Suprapubic skin (tissue), 4 donors: ENCODE measurements around the gene NRXN3. TPM values are rescaled to one million over a fixed set of nuclear protein-coding genes. Genes with fewer than 3 reads are reported as not detected.

Source experiments
- DNase-seq, 2 donors: peaks; one replicate each; pipeline ENCODE4 v3.0.0-alpha.2; 2019; ENCODE audit warnings: low spot score in 2 of 2
- H3K27ac ChIP-seq: fragments of 200-600 bp; sonication (generic); one replicate; pipeline ENCODE4 v1.5.1; 2019
- H3K27me3 ChIP-seq: fragments of 200-600 bp; sonication (generic); one replicate; pipeline ENCODE4 v1.5.1; 2019
- H3K36me3 ChIP-seq: fragments of 200-600 bp; sonication (generic); one replicate; pipeline ENCODE4 v1.5.1; 2019
- H3K4me1 ChIP-seq: fragments of 200-600 bp; sonication (generic); one replicate; pipeline ENCODE4 v1.5.1; 2019
- H3K4me3 ChIP-seq: fragments of 200-600 bp; sonication (generic); one replicate; pipeline ENCODE4 v1.5.1; 2019; ENCODE audit warnings: mild to moderate bottlenecking
- H3K9me3 ChIP-seq: fragments of 200-600 bp; sonication (generic); one replicate; pipeline ENCODE4 v1.5.1; 2019
- CTCF ChIP-seq, 2 donors: fragments of 200-600 bp in 1 of 2; fragments of 450-650 bp in 1 of 2; sonication (generic) in 1 of 2; IDR thresholded peaks; one replicate each; pipeline ENCODE4 v1.5.1; 2016 to 2019; ENCODE audit warnings: antibody characterized with exemption in 2 of 2, mild to moderate bottlenecking in 1 of 2, moderate library complexity in 1 of 2
- EP300 ChIP-seq: sonication (generic); formaldehyde crosslinking; IDR thresholded peaks from one replicate; pipeline ENCODE4 v1.6.1; 2017; ENCODE audit warnings: antibody characterized with exemption
- POLR2A ChIP-seq, 2 donors: fragments of 450-650 bp; IDR thresholded peaks; one replicate each; pipeline ENCODE4 v1.6.1; 2017; ENCODE audit warnings: antibody characterized with exemption in 2 of 2, mild to moderate bottlenecking in 2 of 2, moderate library complexity in 2 of 2
- POLR2AphosphoS5 ChIP-seq, 3 donors: sonication (generic); formaldehyde crosslinking; IDR thresholded peaks; one replicate each; pipeline ENCODE4 v1.6.1; 2017; ENCODE audit warnings: antibody characterized with exemption in 3 of 3
- WGBS: methylation state at CpG from one replicate; pipeline ENCODE4 v1.1.5; 2018; 5-methylcytosine and 5-hydroxymethylcytosine counted together
- total RNA-seq, 4 donors: library from RNA; depleted of rRNA; stranded (reverse); fragments of >200 nt; gene quantifications; one replicate each; pipeline ENCODE4 v1.1.0, GENCODE V29; 2016

Gene NRXN3
- total RNA-seq, 4 donors from 2014 or later, result 0.79 to 4.3 (median 3.3) TPM

- Histone ChIP-seq H3K4me1 (no peaks in the 10 kb centered on the region), H3K27ac (no peak overlapping the region), H3K36me3 (no peaks in the 10 kb centered on the region), H3K9me3 (no peaks in the 10 kb centered on the region), H3K4me3 (no peak overlapping the region), H3K27me3 (no peaks in the 10 kb centered on the region)
- TF ChIP-seq POLR2A (IDR thresholded peaks at IDR 0.05), result no peak
- no peak for TF ChIP-seq POLR2AphosphoS5 (IDR thresholded peaks at IDR 0.05)
- TF ChIP-seq CTCF (IDR thresholded peaks at IDR 0.05), result no peak
- TF ChIP-seq EP300, result no peak
- no peak for DNase-seq
- 61% methylated on average over 4 of the region's 4 CpGs for WGBS
Measured at GRCh38 chr14:78764645-78765044, 594.5 kb downstream of the NRXN3 start.

- Histone ChIP-seq H3K36me3 (no peaks in the 10 kb centered on the region), H3K4me1 (no peaks in the 10 kb centered on the region), H3K4me3 (no peak overlapping the region), H3K9me3 (no peaks in the 10 kb centered on the region), H3K27me3 (no peaks in the 10 kb centered on the region), H3K27ac (no peak overlapping the region)
- TF ChIP-seq CTCF (IDR thresholded peaks at IDR 0.05) (no peak), EP300 (no peak), POLR2A (IDR thresholded peaks at IDR 0.05) (no peak), POLR2AphosphoS5 (IDR thresholded peaks at IDR 0.05) (no peak)
- no peak for DNase-seq
- 70% methylated on average over 5 of the region's 5 CpGs for WGBS
Measured at GRCh38 chr14:78767436-78767835, 597.3 kb downstream of the NRXN3 start.

- H3K27me3 ChIP-seq, result no peaks in the 10 kb centered on the region
- no peak for TF ChIP-seq EP300
- no peak for TF ChIP-seq CTCF (IDR thresholded peaks at IDR 0.05)
- TF ChIP-seq POLR2AphosphoS5 (IDR thresholded peaks at IDR 0.05), result no peak
- TF ChIP-seq POLR2A (IDR thresholded peaks at IDR 0.05), result no peak
- H3K4me3 ChIP-seq, result no peak overlapping the region
- DNase-seq, result no peak
- H3K9me3 ChIP-seq, result no peaks in the 10 kb centered on the region
- WGBS, result 82% methylated on average over 1 of the region's 1 CpG
- H3K27ac ChIP-seq, result no peak overlapping the region
- no peaks in the 10 kb centered on the region for H3K36me3 ChIP-seq
- no peaks in the 10 kb centered on the region for H3K4me1 ChIP-seq
Measured at GRCh38 chr14:78782551-78782950, 612.4 kb downstream of the NRXN3 start.

- Histone ChIP-seq H3K4me1 (no peaks in the 10 kb centered on the region), H3K27ac (no peak overlapping the region), H3K27me3 (peaks cover 3% of the 10 kb centered on the region), H3K36me3 (no peaks in the 10 kb centered on the region), H3K9me3 (no peaks in the 10 kb centered on the region), H3K4me3 (no peak overlapping the region)
- TF ChIP-seq EP300 (no peak), CTCF (IDR thresholded peaks at IDR 0.05) (no peak), POLR2A (IDR thresholded peaks at IDR 0.05) (no peak), POLR2AphosphoS5 (IDR thresholded peaks at IDR 0.05) (no peak)
- no peak for DNase-seq
- WGBS, result 37% methylated on average over 4 of the region's 4 CpGs
Measured at GRCh38 chr14:78785265-78785664, 615.1 kb downstream of the NRXN3 start.

GRCh38 chr14:78788467-78789360, 618.5 kb downstream of the NRXN3 start:
- H3K9me3 ChIP-seq, result no peaks in the 10 kb centered on the region
- H3K27me3 ChIP-seq, result peaks cover 3% of the 10 kb centered on the region
- H3K4me3 ChIP-seq, result no peak overlapping the region
- no peak overlapping the region for H3K27ac ChIP-seq
- 71% methylated on average over 2 of the region's 2 CpGs for WGBS
- no peaks in the 10 kb centered on the region for H3K36me3 ChIP-seq
- H3K4me1 ChIP-seq, result no peaks in the 10 kb centered on the region
- TF ChIP-seq POLR2AphosphoS5 (IDR thresholded peaks at IDR 0.05) (no peak), EP300 (no peak), POLR2A (IDR thresholded peaks at IDR 0.05) (no peak), CTCF (IDR thresholded peaks at IDR 0.05) (no peak)
- DNase-seq, result no peak
